Stimulated activated naive CD8-positive, alpha-beta T cell treated with anti-CD3 and anti-CD28 coated beads, Interleukin-15, amount 100 ng/mL, for 72 hours (primary cell): ENCODE results near the gene FBXL13.
"Not testable (repeated sequence)": the region's sequence is repeated elsewhere in the genome, so short reads cannot be mapped to it uniquely, and the experiment has no call there.

ENCODE experiments used
- ATAC-seq: fragments of 150-1000 bp; cut with Tn5 transposase; 2 replicates; pipeline ENCODE4 v1.10.0; 2021; ENCODE audit warnings: mild to moderate bottlenecking, moderate library complexity
- DNase-seq, 2 donors: peaks; one replicate each; pipeline ENCODE4 v3.0.0; 2021 to 2022
- H3K27ac Mint-ChIP-seq, 2 donors: one replicate each; pipeline ENCODE4 v1.8.0; 2022; ENCODE audit warnings: mild to moderate bottlenecking in 2 of 2, mixed read lengths in 2 of 2, moderate library complexity in 2 of 2
- H3K27me3 Mint-ChIP-seq: one replicate; pipeline ENCODE4 v1.8.0; 2022; ENCODE audit warnings: mixed read lengths
- H3K4me1 Mint-ChIP-seq: one replicate; pipeline ENCODE4 v1.8.0; 2022; ENCODE audit warnings: mild to moderate bottlenecking, mixed read lengths
- H3K4me3 Mint-ChIP-seq, 2 donors: one replicate each; pipeline ENCODE4 v1.8.0; 2022; ENCODE audit warnings: mild to moderate bottlenecking in 2 of 2, mixed read lengths in 2 of 2, moderate library complexity in 1 of 2
- H3K9me3 Mint-ChIP-seq, 2 donors: one replicate each; pipeline ENCODE4 v1.8.0; 2022; ENCODE audit warnings: mixed read lengths in 2 of 2

Gene FBXL13

DNA sequence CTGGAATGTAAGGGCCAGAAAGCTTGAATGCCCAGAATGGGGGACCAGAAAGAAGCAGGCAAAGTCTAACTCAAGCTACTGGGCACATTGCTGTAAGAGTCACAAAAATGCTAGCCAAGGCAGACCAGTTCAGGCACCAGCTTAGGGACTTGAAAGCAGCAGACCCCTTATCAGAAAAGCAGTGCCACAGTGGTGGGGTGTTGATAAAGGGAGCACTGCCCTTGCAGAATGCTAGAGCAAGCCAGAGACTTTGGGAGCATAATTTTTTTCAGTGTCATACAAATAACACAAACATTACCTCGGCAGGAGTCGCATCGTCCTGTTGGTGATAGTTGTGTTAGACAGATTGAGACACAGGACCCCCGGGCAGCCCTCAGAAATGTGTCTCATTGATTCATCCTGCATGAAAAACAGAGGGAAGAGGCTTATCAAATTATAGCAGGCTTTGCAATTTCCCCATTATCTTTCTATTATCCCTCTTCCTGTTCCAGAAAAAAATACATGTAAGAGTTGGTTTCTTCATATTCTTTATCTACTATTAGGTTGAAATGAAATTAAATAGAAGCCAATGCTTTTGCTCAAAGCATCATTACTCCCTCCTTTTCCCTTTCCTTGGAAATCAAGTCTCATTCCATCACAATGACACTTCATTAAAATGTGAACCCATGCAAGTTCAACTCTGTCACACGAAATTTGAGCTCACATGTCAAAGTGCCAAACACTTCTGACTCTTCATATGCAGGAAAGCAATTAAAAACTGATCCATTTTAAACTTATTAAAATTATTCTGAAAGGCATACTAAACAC is 148.4 kb downstream of the FBXL13 start:
- ATAC-seq (no peak), DNase-seq (no peak)
- H3K4me3 Mint-ChIP-seq = no peak overlapping the region
- H3K9me3 Mint-ChIP-seq = no peaks in the 10 kb centered on the region
- no peak overlapping the region for H3K27ac Mint-ChIP-seq
- H3K27me3 Mint-ChIP-seq = no peaks in the 10 kb centered on the region
- no peaks in the 10 kb centered on the region for H3K4me1 Mint-ChIP-seq

DNA sequence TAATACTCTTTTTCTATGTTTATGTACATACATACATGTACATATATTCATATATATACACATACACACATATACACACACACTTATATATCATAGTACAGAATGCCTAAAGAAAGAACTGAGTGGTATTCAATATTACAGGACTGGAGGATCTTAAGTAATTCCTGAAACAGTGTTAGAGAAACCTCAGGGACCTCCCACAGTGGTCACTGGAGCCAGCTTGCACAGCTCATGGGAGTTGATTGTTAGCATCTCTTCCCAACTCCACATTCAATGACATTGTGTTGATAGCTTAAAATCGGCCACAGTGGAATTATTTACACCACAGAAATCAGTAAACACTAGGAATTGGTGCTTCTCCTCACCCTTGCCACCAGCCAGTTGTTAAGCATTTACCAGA is 155.8 kb downstream of the FBXL13 start:
- no peaks in the 10 kb centered on the region for H3K27me3 Mint-ChIP-seq
- H3K9me3 Mint-ChIP-seq = no peaks in the 10 kb centered on the region
- no peak overlapping the region for H3K27ac Mint-ChIP-seq
- H3K4me3 Mint-ChIP-seq = no peak overlapping the region
- no peak for ATAC-seq
- no peak for DNase-seq
- H3K4me1 Mint-ChIP-seq = no peaks in the 10 kb centered on the region

DNA sequence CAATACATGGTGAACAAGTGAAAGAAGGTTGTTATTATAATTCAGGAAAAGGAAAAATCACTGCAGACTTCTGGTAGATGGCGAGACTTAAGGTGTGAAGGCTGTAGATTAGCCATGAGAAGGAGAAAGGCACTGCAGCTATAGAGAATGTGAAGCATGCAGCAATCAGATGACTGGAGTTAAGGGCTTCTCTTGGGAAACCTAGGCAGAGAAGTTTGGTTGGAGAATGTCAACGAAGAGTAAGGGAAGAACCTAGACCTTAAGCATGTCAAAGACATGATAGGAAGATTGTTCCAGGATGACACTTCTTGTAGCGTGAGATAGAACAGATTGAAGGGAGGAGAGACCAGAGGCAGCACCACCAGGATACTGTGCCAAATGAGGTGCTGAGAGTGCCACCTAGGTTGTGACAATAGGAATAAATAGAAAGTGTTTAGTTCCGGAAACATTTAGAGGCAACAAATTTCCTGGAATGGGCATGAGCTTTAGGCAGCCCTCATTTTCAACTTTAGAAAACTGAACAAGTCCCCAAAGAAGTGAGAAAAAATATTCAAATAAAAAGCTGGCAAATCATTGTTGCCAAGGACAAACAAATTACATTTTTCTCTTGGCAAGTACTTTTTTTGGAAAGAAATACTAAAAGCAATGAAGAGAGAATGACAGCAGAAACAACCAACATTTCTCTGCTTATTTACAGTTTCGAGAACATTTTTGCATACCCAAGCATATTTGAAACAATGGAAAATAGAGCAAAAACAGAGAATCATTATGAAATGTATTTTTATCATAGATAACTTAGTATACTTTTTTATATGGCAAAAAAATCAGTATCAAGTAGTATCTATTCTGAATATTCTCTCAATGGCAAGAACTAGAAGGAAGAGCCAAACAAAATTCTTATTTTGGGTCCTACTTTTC is 156.9 kb downstream of the FBXL13 start:
- DNase-seq (no peak), ATAC-seq (no peak)
- H3K4me3 Mint-ChIP-seq = no peak overlapping the region
- H3K4me1 Mint-ChIP-seq = peaks cover 4% of the 10 kb centered on the region
- H3K27ac Mint-ChIP-seq = peak overlapping the region in 1 of 2 donors; percentile 34
- no peaks in the 10 kb centered on the region for H3K27me3 Mint-ChIP-seq
- H3K9me3 Mint-ChIP-seq = no peaks in the 10 kb centered on the region

DNA sequence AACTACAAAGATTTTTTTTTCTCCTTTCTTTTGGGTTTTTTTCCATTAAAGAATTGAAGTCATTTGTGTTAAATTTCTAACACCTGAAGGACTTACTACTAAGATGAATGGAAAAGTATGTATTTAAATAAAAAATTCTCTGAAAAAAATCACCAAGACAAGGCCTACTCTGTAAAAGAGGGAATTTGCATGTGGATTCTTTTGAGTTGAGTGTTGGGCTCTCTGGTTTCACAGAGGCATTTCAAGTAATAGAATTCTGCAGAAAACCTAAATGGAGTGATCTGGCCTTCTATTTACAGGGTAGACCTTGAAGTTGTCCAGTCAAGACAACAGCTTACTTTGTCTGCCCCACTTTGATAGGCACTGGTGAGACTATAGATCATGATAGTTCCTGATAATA is 157.7 kb downstream of the FBXL13 start:
- peaks cover 4% of the 10 kb centered on the region for H3K4me1 Mint-ChIP-seq
- no peak overlapping the region for H3K4me3 Mint-ChIP-seq
- no peak overlapping the region for H3K27ac Mint-ChIP-seq
- no peaks in the 10 kb centered on the region for H3K27me3 Mint-ChIP-seq
- H3K9me3 Mint-ChIP-seq = no peaks in the 10 kb centered on the region
- ATAC-seq = no peak
- DNase-seq = no peak

DNA sequence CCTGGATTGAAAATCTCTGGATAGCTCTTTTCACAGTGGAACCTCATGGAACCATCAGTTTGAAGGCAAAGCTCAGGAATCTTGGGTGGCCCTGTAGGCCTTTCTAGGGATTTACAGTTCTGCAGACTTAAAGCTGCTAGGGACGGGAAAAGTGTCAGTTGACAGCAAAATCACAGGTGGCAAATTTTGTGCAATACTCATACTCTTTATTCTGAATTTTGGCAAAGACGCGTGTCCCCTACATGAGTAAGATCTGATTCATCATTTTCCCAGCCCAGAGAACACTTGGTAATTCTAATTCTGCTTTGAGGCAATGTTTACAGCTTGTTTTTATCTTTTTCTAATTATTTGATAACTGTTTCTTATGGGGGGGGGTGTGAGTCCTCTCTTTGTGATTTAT is 158.2 kb downstream of the FBXL13 start:
- Mint-ChIP-seq H3K4me1 (peaks cover 4% of the 10 kb centered on the region), H3K9me3 (no peaks in the 10 kb centered on the region), H3K4me3 (no peak overlapping the region), H3K27me3 (no peaks in the 10 kb centered on the region), H3K27ac (peak overlapping the region in 1 of 2 donors; percentile 19)
- no peak for DNase-seq
- ATAC-seq = no peak

DNA sequence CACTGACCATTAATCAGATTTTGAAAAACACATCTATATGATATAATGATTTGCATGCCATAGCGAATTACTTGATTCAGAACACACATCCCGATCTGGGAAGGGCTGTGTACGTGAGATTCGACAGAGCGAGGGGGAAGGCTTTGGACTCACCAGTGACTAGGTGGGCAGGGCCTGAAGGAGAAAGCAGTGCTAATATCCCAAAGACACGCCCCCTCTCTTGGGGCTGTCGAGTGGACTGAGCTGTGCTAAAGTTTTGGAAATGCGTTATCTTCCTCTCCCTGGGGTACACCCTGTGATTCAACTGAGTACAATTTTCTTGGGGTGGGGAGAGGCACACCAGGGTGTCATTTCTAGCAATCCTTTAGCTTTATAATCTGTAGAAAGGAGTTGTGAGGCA is 160.0 kb downstream of the FBXL13 start:
- Mint-ChIP-seq H3K27ac (no peak overlapping the region), H3K9me3 (peaks cover 0 to 9% of the 10 kb centered on the region in 2 donors), H3K4me3 (no peak overlapping the region)

DNA sequence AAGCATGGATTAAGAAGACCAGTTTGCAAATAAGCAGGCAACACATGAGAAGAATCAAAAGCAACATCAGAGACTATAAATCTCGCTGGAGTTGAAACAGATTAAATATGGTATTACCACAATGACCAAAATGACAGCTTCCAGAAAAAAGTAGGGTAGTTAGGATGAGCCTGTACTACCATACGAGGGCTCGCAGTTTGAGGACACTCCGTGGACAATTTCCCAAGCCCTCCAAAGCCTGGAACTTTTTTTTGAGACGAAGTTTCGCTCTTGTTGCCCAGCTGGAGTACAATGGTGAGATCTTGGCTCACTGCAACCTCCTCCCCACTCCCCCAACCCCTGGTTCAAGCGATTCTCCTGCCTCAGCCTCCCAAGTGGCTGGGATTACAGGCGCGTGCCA is 160.8 kb downstream of the FBXL13 start:
- Mint-ChIP-seq H3K4me1 (peaks cover 4% of the 10 kb centered on the region), H3K27me3 (no peaks in the 10 kb centered on the region), H3K4me3 (no peak overlapping the region), H3K9me3 (peaks cover 0 to 9% of the 10 kb centered on the region in 2 donors), H3K27ac (no peak overlapping the region)
- no peak for DNase-seq
- no peak for ATAC-seq

More for the DNA sequence above, 160.0 kb downstream of the FBXL13 start:
- ATAC-seq (no peak), DNase-seq (no peak)
- Mint-ChIP-seq H3K27me3 (no peaks in the 10 kb centered on the region), H3K4me1 (peaks cover 4% of the 10 kb centered on the region)

DNA sequence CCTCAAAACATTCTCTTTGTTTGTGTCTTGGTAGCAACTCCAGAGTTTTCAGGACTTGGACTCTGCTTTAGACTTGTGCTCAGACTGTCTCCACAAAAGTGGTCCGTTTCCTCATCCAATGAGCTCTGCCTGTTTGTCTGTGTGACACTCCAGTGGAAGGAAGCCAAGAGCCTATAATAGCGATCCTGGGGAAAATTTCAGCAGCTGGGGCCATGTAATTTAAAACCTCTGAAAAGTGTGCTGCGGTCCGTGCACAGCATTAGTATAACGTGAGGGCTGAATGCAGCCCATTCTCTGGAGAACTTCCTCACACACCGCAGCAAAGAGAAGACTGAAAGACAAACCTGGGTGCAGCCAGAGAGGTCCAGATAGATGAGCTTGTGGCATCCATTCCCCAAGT is 161.9 kb downstream of the FBXL13 start, which contains the start of gene LRRC17:
LRRC17 (plus strand) TSS at position 259 of the 400 bp plus-strand sequence. CDS start 20,914 bp downstream, outside the sequence.
- DNase-seq = no peak
- no peak for ATAC-seq
- Mint-ChIP-seq H3K4me1 (peaks cover 4% of the 10 kb centered on the region), H3K4me3 (no peak within 1 kb of the TSS), H3K9me3 (peaks cover 0 to 9% of the 10 kb centered on the region in 2 donors), H3K27ac (no peak within 1 kb of the TSS), H3K27me3 (no peaks in the 10 kb centered on the region)

DNA sequence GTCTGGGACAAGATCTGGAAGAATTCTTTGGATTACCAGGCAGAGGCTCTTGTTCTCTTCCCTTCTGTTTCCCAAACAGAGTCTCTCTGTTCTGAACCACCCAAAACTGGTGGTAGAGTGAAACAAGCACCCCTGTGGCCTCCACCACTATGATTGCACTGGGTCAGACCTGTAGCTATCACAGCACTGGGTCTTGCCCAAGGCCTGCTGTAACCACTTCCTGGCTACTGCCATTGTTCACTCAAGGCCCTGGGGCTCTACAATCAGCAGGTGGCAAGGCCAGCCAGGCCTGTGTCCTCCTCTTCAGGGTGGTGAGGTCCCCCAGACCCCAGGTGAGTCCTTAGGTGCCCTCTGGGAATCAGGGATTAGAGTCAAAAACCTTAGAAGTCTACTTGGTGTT is 165.9 kb downstream of the FBXL13 start:
- Mint-ChIP-seq H3K9me3 (peaks cover 5 to 21% of the 10 kb centered on the region in 2 donors), H3K27ac (no peak overlapping the region)

DNA sequence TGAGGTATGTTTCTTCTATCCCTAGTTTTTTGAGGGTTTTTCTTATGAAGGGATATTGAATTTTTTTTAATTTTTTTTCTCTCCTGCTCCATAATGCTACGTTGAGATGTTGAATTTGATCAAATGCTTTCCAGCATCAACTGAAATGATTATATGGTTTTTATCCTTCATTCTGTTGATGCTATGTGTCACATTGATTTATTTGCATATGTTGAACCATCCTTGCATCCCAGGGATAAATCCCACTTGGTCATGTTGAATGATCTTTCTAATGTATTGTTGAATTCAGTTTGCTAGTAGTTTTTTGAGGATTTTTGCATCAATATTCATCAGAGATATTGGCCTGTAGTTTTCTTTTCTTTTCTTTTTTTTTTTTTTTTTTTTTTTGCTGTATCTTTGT is 171.0 kb downstream of the FBXL13 start:
- H3K9me3 Mint-ChIP-seq = peaks cover 10 to 16% of the 10 kb centered on the region in 2 donors
- not testable (repeated sequence) for H3K4me3 Mint-ChIP-seq, H3K27me3 Mint-ChIP-seq, ATAC-seq, DNase-seq, H3K27ac Mint-ChIP-seq, H3K4me1 Mint-ChIP-seq

More for the DNA sequence above, 165.9 kb downstream of the FBXL13 start:
- peaks cover 4% of the 10 kb centered on the region for H3K4me1 Mint-ChIP-seq
- ATAC-seq (no peak), DNase-seq (no peak)
- H3K27me3 Mint-ChIP-seq = no peaks in the 10 kb centered on the region
- no peak overlapping the region for H3K4me3 Mint-ChIP-seq

DNA sequence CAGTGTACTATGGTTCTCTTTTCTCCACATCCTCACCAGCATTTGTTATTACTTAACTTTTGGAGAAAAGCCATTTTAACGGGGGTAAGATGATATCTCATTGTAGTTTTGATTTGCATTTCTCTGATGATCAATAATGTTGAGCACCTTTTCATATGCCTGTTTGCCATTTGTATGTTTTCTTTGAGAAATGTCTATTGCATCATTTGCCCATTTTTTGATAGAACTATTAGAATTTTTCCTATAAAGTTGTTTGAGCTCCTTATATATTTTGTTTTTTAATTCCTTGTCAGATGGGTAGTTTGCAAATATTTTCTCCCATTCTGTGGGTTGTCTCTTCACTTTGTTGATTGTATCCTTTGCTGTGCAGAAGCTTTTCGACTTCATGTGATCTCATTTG is 172.5 kb downstream of the FBXL13 start:
- not testable (repeated sequence) for H3K4me3 Mint-ChIP-seq, H3K4me1 Mint-ChIP-seq, H3K27ac Mint-ChIP-seq, ATAC-seq, H3K27me3 Mint-ChIP-seq, DNase-seq
- peaks cover 10 to 16% of the 10 kb centered on the region in 2 donors for H3K9me3 Mint-ChIP-seq

DNA sequence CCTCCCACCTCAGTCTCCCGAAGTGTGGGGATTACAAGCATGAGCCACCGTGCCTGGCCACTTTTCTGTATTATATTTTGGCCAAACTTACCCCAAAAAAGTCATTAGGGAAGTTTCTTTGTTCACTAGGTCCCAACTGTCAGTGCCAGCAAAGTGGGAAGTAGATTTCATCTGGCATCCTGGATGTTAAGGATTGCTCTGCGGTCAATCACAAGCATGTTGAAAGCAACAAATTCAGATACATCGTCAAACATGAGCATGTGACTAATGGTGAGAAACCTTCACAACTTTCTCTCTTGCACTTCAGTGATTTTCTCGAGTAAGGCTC is 176.1 kb downstream of the FBXL13 start:
- ATAC-seq (no peak), DNase-seq (no peak)
- Mint-ChIP-seq H3K4me1 (no peaks in the 10 kb centered on the region), H3K4me3 (no peak overlapping the region), H3K9me3 (peaks cover 3 to 5% of the 10 kb centered on the region in 2 donors), H3K27me3 (no peaks in the 10 kb centered on the region), H3K27ac (no peak overlapping the region)

DNA sequence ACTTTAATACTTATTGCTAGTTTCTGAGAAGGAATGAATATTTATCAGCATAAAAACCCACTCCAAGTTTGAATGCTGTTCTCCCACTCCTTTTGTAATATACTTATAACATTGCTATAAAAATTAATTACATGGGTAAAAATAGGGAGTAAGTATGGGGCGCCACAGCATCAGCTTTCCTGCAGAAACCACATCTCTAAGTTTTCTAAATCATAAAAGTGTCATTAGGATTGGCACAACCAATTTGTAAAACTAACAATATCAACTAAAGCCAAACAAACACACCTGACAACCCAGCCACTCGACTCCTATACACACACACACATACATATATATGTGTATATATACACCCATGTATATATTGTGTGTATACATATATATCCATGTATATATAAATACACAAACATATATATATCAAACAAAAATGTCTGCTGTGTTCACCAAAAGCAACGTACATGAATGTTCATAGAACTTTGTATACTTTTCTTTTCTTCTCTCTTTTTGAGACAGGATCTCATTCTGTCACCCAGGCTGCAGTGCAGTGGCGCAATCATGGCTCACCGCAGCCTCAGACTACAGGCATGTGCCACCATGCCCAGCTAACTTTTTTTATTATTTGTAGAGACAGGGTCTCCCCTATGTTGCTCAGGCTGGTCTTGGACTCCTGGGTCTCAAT is 176.6 kb downstream of the FBXL13 start:
- ATAC-seq = no peak
- no peak overlapping the region for H3K4me3 Mint-ChIP-seq
- H3K9me3 Mint-ChIP-seq = no peaks in the 10 kb centered on the region
- no peak for DNase-seq
- no peaks in the 10 kb centered on the region for H3K27me3 Mint-ChIP-seq
- no peaks in the 10 kb centered on the region for H3K4me1 Mint-ChIP-seq
- no peak overlapping the region for H3K27ac Mint-ChIP-seq

DNA sequence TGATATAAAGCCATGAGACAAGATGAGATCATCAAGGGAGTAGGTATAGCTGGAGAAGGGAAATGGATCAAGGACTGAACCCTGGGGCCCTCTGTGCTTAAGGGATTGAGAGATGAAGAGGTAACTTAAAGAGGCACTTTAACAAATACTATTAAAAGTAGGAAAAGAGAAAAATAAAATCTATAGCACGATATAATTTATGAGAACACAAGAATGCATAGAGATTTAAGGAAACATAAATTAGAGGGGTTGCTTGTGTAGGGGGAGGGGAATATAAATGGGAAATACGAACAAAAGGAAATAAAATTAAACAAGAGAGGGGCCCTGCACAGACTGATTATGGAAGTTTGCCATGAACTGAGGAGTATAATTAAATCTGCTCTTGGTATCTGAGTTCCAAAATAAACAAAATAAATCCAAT is 177.4 kb downstream of the FBXL13 start:
- H3K4me3 Mint-ChIP-seq = no peak overlapping the region
- no peaks in the 10 kb centered on the region for H3K4me1 Mint-ChIP-seq
- H3K27me3 Mint-ChIP-seq = no peaks in the 10 kb centered on the region
- DNase-seq (no peak), ATAC-seq (no peak)
- no peak overlapping the region for H3K27ac Mint-ChIP-seq
- no peaks in the 10 kb centered on the region for H3K9me3 Mint-ChIP-seq

DNA sequence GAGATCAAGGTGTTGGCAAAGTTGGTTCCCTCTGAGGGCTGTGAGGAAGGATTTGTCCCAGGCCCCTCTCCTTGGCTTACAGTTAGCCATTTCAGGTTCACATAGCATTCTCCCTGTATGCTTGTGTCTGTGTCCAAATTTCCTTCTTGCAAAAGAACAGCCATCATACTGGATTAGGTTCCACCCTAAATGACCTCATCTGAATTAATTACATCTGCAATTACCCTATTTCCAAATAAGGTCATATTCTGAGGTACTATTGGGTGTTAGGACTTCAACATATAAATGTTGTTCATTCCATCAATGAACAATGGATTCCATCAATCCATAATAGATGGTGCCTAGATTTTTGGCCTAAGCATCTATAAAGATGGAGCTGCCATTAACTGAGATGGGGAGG is 178.0 kb downstream of the FBXL13 start:
- H3K27ac Mint-ChIP-seq = no peak overlapping the region
- H3K4me1 Mint-ChIP-seq = no peaks in the 10 kb centered on the region
- H3K27me3 Mint-ChIP-seq = no peaks in the 10 kb centered on the region
- ATAC-seq (no peak), DNase-seq (no peak)
- no peak overlapping the region for H3K4me3 Mint-ChIP-seq
- no peaks in the 10 kb centered on the region for H3K9me3 Mint-ChIP-seq
